ENCODE results near the gene UGGT2. TPM values are rescaled to one million over a fixed set of nuclear protein-coding genes. Genes with fewer than 3 reads are reported as not detected.
"Not testable (repeated sequence)": the region's sequence is repeated elsewhere in the genome, so short reads cannot be mapped to it uniquely, and the experiment has no call there.

Gene UGGT2
- total RNA-seq, 1 donor from 2014 or later = 26.0 TPM

DNA sequence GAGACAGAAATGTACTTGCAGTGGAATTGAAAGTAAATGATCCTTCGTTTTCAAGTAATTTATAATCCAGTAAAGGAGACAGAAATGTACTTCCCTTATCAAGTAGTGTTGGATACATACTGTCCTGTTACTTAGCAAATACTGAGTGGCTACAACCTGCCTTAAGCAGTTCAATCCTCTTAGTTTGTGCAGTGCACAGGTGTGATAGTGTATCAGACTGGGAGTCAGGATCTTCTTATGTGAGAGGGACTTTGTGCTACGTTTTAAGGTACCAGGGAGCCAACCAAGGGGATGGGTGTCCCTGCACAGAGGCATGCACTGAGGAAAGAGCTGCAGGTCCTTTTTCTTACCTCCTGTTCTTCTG lies 265.1 kb downstream of the UGGT2 start:
- TF ChIP-seq CTCF (IDR thresholded peaks at IDR 0.05) = no peak
- Histone ChIP-seq H3K9me3 (no peaks in the 10 kb centered on the region), H3K36me3 (peaks cover 38 to 57% of the 10 kb centered on the region in 2 donors), H3K4me1 (peaks cover 5 to 8% of the 10 kb centered on the region in 2 donors), H3K4me3 (no peak overlapping the region), H3K27ac (no peak overlapping the region), H3K27me3 (no peaks in the 10 kb centered on the region)
- no peak for DNase-seq (ENCODE audit: low spot score in 2 of 2)
- intact Hi-C loops (cut with DNase I) = no loop called here

DNA sequence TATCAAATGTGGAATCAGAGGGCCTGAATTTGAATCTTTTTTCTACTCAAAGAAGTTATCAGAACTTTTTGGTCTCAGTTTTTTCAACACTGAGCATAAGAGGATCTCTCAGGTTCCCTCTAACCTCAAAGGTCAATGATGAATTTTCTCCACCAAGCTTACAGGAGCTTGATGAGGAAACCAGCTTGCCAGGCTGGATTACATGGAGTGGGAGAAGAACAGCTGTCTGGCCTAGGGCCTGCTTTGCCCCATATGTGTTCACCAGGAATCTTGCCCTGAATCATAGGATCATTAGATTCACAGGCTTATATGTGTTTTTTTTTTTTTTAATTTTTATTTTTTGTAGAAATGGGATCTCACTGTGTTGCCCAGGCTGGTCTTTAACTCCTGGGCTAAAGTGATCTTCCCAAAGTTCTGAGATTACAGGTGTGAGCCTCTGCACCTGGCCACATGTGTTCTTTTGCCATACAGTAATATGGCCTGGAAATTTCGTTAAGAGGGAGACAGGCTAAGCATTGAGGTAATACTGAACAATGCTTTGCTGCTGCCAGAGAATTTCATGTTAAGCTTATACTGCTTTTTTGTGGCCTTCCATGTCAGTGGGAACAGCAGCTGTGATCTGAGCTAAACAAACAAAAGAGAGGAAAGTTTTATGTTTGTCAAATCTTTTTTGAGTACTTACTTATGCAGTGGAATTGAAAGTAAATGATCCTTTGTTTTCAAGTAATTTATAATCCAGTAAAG lies 265.7 kb downstream of the UGGT2 start:
- DNase-seq (ENCODE audit: low spot score in 2 of 2) = no peak
- Histone ChIP-seq H3K27ac (no peak overlapping the region), H3K4me3 (no peak overlapping the region), H3K36me3 (peaks cover 38 to 52% of the 10 kb centered on the region in 2 donors), H3K9me3 (no peaks in the 10 kb centered on the region), H3K27me3 (no peaks in the 10 kb centered on the region), H3K4me1 (peaks cover 5 to 8% of the 10 kb centered on the region in 2 donors)
- intact Hi-C loops (cut with DNase I) = no loop called here
- no peak for TF ChIP-seq CTCF (IDR thresholded peaks at IDR 0.05)

DNA sequence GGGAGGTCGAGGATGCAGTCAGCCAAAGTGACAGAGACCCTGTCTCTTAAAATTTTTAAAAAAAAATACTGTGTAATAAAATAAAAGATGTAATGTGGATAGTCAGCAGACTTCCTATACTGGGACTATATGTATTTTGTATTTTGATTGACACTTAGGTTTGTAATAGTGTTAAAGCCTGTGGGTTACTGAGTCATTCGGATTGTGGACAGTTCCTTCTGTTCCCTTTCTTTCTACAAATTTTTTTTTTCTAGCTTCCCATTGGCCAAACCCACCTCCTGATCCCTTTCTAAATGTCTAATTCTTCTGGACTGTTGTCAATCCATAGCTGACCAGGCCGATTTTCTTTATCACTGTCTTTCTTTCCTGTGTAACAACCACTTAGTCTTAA lies 268.3 kb downstream of the UGGT2 start:
- intact Hi-C loops (cut with DNase I) = no loop called here
- H3K9me3 ChIP-seq = no peaks in the 10 kb centered on the region
- peaks cover 5 to 8% of the 10 kb centered on the region in 2 donors for H3K4me1 ChIP-seq
- no peak for TF ChIP-seq CTCF (IDR thresholded peaks at IDR 0.05)
- peaks cover 14 to 42% of the 10 kb centered on the region in 2 donors for H3K36me3 ChIP-seq
- H3K27me3 ChIP-seq = no peaks in the 10 kb centered on the region
- peak overlapping the region in 1 of 2 donors; percentile 24 for H3K27ac ChIP-seq
- no peak overlapping the region for H3K4me3 ChIP-seq
- DNase-seq (ENCODE audit: low spot score in 2 of 2) = no peak

GRCh38 chr13:95784161-95784899 lies 268.9 kb downstream of the UGGT2 start:
- DNase-seq (ENCODE audit: low spot score in 2 of 2) = no peak
- no peak for TF ChIP-seq CTCF (IDR thresholded peaks at IDR 0.05)
- H3K4me1 ChIP-seq = peaks cover 5 to 8% of the 10 kb centered on the region in 2 donors
- peak overlapping the region in 1 of 2 donors; percentile 24 for H3K27ac ChIP-seq
- H3K9me3 ChIP-seq = no peaks in the 10 kb centered on the region
- H3K4me3 ChIP-seq = no peak overlapping the region
- intact Hi-C loops (cut with DNase I) = no loop called here
- H3K27me3 ChIP-seq = no peaks in the 10 kb centered on the region
- peaks cover 12 to 41% of the 10 kb centered on the region in 2 donors for H3K36me3 ChIP-seq

GRCh38 chr13:95783747-95784146 lies 269.5 kb downstream of the UGGT2 start:
- no peak for TF ChIP-seq CTCF (IDR thresholded peaks at IDR 0.05)
- H3K4me1 ChIP-seq = peaks cover 5 to 8% of the 10 kb centered on the region in 2 donors
- peak overlapping the region in 1 of 2 donors; percentile 24 for H3K27ac ChIP-seq
- no peak overlapping the region for H3K4me3 ChIP-seq
- H3K36me3 ChIP-seq = peaks cover 7 to 35% of the 10 kb centered on the region in 2 donors
- DNase-seq (ENCODE audit: low spot score in 2 of 2) = no peak
- no peaks in the 10 kb centered on the region for H3K27me3 ChIP-seq
- no peaks in the 10 kb centered on the region for H3K9me3 ChIP-seq
- intact Hi-C loops (cut with DNase I) = no loop called here

DNA sequence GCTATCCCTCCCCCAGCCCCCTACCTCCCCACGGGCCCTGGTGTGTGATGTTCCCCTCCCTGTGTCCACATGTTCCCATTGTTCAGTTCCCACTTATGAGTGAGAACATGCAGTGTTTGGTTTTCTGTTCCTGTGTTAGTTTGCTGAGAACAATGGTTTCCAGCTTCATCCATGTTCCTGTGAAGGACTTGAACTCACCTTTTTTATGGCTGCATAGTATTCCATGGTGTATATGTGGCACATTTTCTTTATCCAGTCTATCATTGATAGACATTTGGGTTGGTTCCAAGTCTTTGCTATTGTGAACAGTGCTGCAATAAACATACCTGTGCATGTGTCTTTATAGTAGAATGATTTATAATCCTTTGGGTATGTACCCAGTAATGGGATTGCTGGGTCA lies 271.3 kb downstream of the UGGT2 start:
- intact Hi-C loops (cut with DNase I); H3K4me1 ChIP-seq; H3K9me3 ChIP-seq; H3K27me3 ChIP-seq; DNase-seq (ENCODE audit: low spot score in 2 of 2); H3K27ac ChIP-seq; H3K4me3 ChIP-seq: not testable (repeated sequence)
- H3K36me3 ChIP-seq = peaks cover 0 to 29% of the 10 kb centered on the region in 2 donors

Measured in ascending aorta (tissue), 2 donors.